EH (cell line): Measurements from ENCODE around the gene SS18L1.

Experiments used
- DNase-seq: peaks from one replicate; pipeline ENCODE4 v3.0.0-alpha.2; 2015; ENCODE audit warnings: low read depth

SS18L1 gene

DNA sequence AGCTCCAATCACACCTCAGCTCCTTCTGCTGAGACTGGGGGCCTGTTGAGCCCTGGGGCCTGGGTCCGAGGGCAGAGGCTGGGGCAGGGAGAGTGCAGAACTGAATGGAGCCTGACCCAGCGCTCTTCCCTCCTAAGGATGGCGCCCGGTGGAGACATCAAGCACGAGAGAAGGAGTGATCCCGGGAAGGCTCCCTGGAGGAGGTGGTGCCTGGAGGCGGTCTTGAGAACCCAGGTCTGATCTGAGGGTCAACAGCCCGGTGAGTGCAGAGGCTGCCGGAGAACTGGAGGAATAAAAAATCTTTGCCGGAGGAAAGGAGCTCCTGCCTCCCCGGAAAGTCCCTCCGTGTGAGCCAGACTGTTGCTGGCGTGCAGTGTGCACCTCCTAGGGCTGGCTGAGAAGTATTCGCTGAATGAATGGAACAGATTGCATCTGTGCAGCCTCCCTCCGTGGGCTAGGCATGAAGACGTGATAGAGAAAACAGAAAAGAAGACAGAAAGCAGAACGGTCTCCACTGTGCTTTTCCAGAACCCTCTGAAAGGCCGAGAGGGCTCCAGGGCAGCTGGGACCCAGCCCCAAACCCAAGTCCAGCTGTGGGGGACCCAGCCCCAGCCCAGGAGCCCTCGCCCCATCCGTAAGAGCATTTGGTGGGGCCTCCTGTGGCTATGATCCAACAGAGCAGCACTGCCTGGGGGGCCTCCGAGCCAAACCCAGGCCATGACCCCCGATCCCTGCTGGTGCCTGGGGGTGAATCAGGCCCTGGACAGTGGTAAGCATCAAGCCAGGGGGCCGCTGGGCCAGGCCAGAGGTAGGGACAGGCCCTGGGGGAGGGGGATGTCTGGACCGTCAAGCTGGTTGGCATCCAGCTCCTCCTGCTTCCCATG, 83.4 kb downstream of the SS18L1 start:
- DNase-seq = no peak

DNA sequence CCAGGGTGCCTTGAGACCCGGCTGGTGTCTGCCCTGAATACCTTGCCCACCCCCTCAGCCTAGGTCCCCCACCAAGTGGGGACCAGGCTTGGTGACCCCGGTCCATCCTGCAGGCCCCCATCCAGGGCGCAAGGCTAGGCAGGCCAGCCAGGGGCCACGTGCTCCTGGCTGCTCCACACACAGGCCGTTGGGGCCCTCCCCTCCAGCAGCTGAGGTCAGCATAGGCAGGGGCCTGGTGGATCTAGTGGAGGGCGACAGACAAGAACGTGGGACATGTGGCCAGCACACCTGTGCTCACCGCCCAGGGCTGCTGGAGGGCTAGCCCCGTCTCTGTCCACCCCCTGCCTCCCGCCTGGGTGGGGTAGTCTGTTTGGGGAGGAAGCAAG, 84.0 kb downstream of the SS18L1 start:
- no peak for DNase-seq

DNA sequence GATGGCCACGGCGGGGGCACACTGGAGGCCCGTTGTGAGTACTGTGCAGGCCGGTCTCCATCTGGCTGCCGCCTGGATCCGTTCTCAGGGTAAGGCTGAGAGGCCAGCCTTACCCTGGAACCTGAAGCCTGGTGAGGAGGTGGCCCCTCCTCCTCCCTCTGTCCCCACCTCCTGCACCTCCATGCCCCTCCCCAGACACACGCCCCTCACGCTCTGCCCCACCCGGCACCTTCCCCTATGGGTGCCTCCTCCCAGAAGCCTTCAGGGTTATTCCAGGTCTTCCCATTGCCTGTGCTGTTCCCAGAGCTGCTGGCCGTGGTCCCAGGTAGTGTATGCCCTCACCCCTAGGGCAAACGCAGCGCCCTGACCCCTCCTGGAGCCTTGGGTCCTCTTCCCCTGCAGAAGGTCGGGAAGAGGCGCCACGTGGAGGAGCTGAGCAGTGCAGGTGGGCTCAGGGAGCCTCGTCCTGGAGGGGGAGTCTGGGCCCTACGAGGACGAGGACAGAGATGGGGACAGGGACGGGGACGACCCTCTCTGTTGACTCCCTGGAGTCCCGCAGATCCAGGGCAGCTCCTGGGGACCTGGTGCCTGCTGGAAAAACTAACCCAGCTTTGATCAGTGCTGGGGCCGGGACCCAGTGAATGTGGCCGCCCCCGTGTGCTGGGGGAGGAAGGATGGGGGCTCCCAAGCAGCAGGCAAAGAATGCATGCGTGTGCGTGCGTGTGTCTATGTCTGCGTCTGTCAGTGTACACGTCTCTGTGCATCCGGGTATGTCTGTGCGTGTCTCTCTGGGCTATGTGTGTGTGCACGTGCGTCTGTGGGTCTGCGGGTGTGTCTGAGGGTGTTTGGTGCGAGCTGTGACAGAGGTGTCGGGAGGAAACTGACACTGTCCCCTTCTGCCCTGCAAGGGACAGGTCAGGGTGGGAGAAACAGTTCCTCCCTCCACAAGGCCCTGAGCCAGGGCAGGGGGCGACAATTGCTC, 84.7 kb downstream of the SS18L1 start:
- DNase-seq = no peak

DNA sequence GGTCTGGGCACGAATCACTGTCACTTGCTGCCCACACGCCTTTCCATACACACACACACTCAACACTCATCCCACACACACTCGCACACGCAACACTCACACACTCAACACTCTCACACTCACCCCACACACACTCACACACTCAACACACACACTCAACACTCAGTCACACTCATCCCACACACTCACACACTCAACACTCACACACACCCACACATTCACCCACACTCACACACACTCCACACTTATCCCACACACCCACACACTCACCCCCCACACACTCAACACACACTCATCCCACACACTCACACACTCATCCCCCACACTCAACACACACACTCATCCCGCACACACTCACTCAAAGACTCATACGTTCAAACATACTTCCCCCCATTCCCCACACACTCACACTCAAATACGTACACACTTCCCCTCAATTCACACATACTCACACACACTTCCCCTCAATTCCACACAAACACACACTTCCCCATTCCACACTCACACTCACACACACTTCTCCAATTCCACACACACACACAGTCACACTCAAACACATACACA, 85.5 kb downstream of the SS18L1 start:
- no peak for DNase-seq

DNA sequence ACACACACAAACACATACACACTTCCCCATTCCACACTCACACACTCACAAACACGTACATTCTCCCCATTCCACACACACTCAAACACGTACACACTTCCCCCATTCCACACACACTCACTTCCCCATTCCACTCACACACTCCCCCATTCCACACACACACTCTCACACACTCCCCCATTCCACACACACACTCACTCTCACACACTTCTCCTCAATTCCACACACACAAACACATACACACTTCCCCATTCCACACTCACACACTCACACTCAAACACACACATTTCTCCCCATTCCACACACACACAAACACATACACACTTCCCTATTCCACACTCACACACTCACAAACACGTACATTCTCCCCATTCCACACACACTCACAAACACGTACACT, 86.1 kb downstream of the SS18L1 start:
- DNase-seq = no peak

DNA sequence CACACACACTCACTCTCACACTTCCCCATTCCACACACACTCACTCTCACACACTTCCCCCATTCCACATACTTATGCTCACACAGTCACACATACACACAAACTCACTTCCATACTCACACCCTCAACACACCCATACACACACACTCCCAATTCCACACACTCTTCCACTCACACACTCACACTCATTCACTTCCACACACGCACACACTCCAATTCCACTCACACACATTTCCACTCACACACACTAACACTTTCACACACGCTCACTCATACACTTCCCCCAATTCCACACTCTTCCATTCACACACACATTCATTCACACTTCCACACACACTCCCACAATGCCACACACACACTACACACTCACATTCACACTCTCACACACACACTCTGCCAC, 86.7 kb downstream of the SS18L1 start:
- no peak for DNase-seq

DNA sequence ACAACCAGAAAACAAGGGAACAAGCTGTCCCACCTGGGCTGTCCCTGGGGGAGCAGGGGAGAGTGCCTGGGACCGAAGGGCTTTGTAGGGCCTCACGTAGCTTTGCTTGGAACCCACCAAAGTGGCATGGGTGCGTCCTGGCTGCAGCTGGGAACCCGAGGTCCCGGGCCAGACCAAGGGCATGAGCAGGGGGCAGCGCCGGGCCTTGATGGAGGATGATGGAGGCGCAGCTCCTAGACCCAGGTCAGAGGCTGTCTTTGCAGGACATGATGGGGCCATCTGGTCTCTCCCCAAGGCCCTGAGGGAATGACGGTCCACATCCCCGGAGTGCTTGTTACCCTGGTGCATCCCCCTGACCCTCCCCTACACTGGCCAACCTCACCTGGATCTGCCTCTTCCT, 87.1 kb downstream of the SS18L1 start:
- DNase-seq = no peak

DNA sequence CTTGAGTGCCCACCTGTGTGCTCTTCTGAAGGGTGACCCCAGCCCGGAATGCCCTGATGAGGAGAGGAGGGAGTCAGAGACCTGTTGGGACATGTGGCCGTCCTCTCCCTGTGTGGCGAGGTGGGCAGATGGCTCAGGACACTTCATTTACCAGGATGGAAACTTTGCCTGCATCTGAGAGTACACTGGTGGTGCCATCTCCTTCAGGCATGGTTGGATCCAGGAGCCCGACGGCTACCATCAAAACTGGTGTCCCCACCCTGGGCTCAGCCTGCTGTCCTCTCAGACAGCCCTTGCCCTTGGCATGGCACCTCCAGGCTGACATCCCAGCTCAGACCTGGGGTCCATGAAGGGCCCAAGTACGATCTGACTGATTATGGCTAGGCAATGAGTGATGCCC, 87.7 kb downstream of the SS18L1 start:
- no peak for DNase-seq
